Calu3 (cell line): ENCODE measurements around the gene PTPRA. TPM values are rescaled to one million over a fixed set of nuclear protein-coding genes. Genes with fewer than 3 reads are reported as not detected.

ENCODE experiments used
- BruUV-seq: library from RNA; stranded (reverse); fragments of 400-500 nt; replicated peaks from 2 replicates; lab custom pipeline; 2021; lab: Mats Ljungman, UMichigan
- CTCF ChIA-PET: fragments of 300-600 bp; sonication (Branson Sonifier 250); formaldehyde crosslinking; loops from one replicate; lab custom pipeline; 2022; ENCODE audit warnings: antibody characterized with exemption; lab: Charles Lee
- DNase-seq: peaks from one replicate; pipeline ENCODE4 v3.0.0; 2022
- H3K27ac Mint-ChIP-seq: one replicate; pipeline ENCODE4 v1.8.0; 2022; ENCODE audit warnings: mixed read lengths; ENCODE audit not compliant: unreplicated experiment
- H3K27me3 Mint-ChIP-seq: one replicate; pipeline ENCODE4 v1.8.0; 2022; ENCODE audit warnings: mixed read lengths; ENCODE audit not compliant: unreplicated experiment
- H3K36me3 Mint-ChIP-seq: one replicate; pipeline ENCODE4 v1.8.0; 2022; ENCODE audit warnings: mild to moderate bottlenecking, moderate library complexity, mixed read lengths; ENCODE audit not compliant: insufficient read depth, unreplicated experiment
- H3K4me1 Mint-ChIP-seq: one replicate; pipeline ENCODE4 v1.8.0; 2022; ENCODE audit warnings: mild to moderate bottlenecking, low read depth, mixed read lengths; ENCODE audit not compliant: unreplicated experiment
- H3K4me3 Mint-ChIP-seq: one replicate; pipeline ENCODE4 v1.8.0; 2022; ENCODE audit warnings: mild to moderate bottlenecking, low read depth, moderate library complexity, mixed read lengths; ENCODE audit not compliant: unreplicated experiment
- H3K9me3 Mint-ChIP-seq: one replicate; pipeline ENCODE4 v1.8.0; 2022; ENCODE audit warnings: low read depth, mixed read lengths; ENCODE audit not compliant: unreplicated experiment
- CTCF ChIP-seq: fragments of 200-600 bp; IDR thresholded peaks from one replicate; pipeline ENCODE4 v1.8.0; 2022; ENCODE audit warnings: antibody characterized with exemption; ENCODE audit not compliant: unreplicated experiment
- intact Hi-C: fragments of 100-400 bp; cut with micrococcal nuclease; formaldehyde crosslinking; loops from one replicate; pipeline ENCODE4 v1.10.0; 2022; ENCODE audit not compliant: unreplicated experiment
- total RNA-seq: library from RNA; stranded (reverse); gene quantifications from 2 replicates; pipeline ENCODE4 v1.2.3, GENCODE V29; 2022

The PTPRA gene
- total RNA-seq, 1 experiment from 2014 or later = 30.2 TPM

- DNase-seq = no peak
- intact Hi-C loops = no loop called here
- CTCF ChIA-PET = no interaction called here
- H3K4me1 Mint-ChIP-seq = no peaks in the 10 kb centered on the region
- no TSS peak for BruUV-seq
- no peak overlapping the region for H3K27ac Mint-ChIP-seq
- no peaks in the 10 kb centered on the region for H3K27me3 Mint-ChIP-seq
- peaks cover 8% of the 10 kb centered on the region for H3K36me3 Mint-ChIP-seq
- TF ChIP-seq CTCF = no peak
- H3K4me3 Mint-ChIP-seq = no peak overlapping the region
- no peaks in the 10 kb centered on the region for H3K9me3 Mint-ChIP-seq
Measured at GRCh38 chr20:2956480-2956879, 83.2 kb downstream of the PTPRA start.

- intact Hi-C loops = no loop called here
Measured at GRCh38 chr20:2967841-2968240, 94.6 kb downstream of the PTPRA start.

GRCh38 chr20:2972126-2972525, 98.8 kb downstream of the PTPRA start:
- Mint-ChIP-seq H3K27me3 (no peaks in the 10 kb centered on the region), H3K4me1 (no peaks in the 10 kb centered on the region), H3K9me3 (no peaks in the 10 kb centered on the region), H3K27ac (no peak overlapping the region), H3K36me3 (no peaks in the 10 kb centered on the region), H3K4me3 (no peak overlapping the region)
- no TSS peak for BruUV-seq
- CTCF ChIA-PET = no interaction called here
- DNase-seq = no peak
- TF ChIP-seq CTCF = no peak
- intact Hi-C loops = no loop called here

More at GRCh38 chr20:2967841-2968240, 94.6 kb downstream of the PTPRA start:
- CTCF ChIA-PET = no interaction called here
- Mint-ChIP-seq H3K9me3 (no peaks in the 10 kb centered on the region), H3K27me3 (no peaks in the 10 kb centered on the region), H3K27ac (no peak overlapping the region), H3K4me1 (no peaks in the 10 kb centered on the region), H3K36me3 (no peaks in the 10 kb centered on the region), H3K4me3 (no peak overlapping the region)
- TF ChIP-seq CTCF = no peak
- BruUV-seq = no TSS peak
- DNase-seq = no peak

- H3K27ac Mint-ChIP-seq = no peak overlapping the region
- no peaks in the 10 kb centered on the region for H3K9me3 Mint-ChIP-seq
- no peak for DNase-seq
- no peak for TF ChIP-seq CTCF
- H3K4me3 Mint-ChIP-seq = no peak overlapping the region
- H3K4me1 Mint-ChIP-seq = no peaks in the 10 kb centered on the region
- CTCF ChIA-PET = no interaction called here
- no TSS peak for BruUV-seq
- no peaks in the 10 kb centered on the region for H3K36me3 Mint-ChIP-seq
- H3K27me3 Mint-ChIP-seq = no peaks in the 10 kb centered on the region
- intact Hi-C loops = no loop called here
Measured at GRCh38 chr20:2973574-2973973, 100.3 kb downstream of the PTPRA start.

GRCh38 chr20:2978519-2978918, 105.2 kb downstream of the PTPRA start:
- Mint-ChIP-seq H3K27me3 (no peaks in the 10 kb centered on the region), H3K9me3 (no peaks in the 10 kb centered on the region), H3K4me3 (no peak overlapping the region), H3K36me3 (no peaks in the 10 kb centered on the region), H3K4me1 (no peaks in the 10 kb centered on the region), H3K27ac (no peak overlapping the region)
- no peak for DNase-seq
- intact Hi-C loops = no loop called here
- no TSS peak for BruUV-seq
- CTCF ChIA-PET = no interaction called here
- no peak for TF ChIP-seq CTCF
